ENCODE measurements around the gene CDH23. TPM values are rescaled to one million over a fixed set of nuclear protein-coding genes. Genes with fewer than 3 reads are reported as not detected.

The CDH23 gene
- total and polyA plus RNA-seq, 7 donors: 1.00 to 3.8 (median 1.9) TPM

GRCh38 chr10:71717551-71717951 is 320.8 kb downstream of the CDH23 start:
- H3K4me1 ChIP-seq: peaks cover 20% of the 10 kb centered on the region
- TF ChIP-seq CTCF (IDR thresholded peaks at IDR 0.05): no peak
- H3K9me3 ChIP-seq: no peaks in the 10 kb centered on the region
- H3K27me3 ChIP-seq (ENCODE audit: insufficient read depth in 3 of 3, low read length in 2 of 3): no peaks in the 10 kb centered on the region
- WGBS, 3 donors: 73 to 81% (median 74%) methylated on average over 2 of the region's 2 CpGs
- H3K4me3 ChIP-seq: no peak overlapping the region
- ATAC-seq (no peak), DNase-seq (no peak)
- no peak overlapping the region for H3K27ac ChIP-seq
- H3K36me3 ChIP-seq (ENCODE audit: insufficient read depth in 1 of 2, low read depth in 1 of 2): no peaks in the 10 kb centered on the region
- intact Hi-C loops (cut with DNase I): no loop called here

GRCh38 chr10:71718165-71718698 is 321.5 kb downstream of the CDH23 start:
- Histone ChIP-seq H3K9me3 (no peaks in the 10 kb centered on the region), H3K36me3 (ENCODE audit: insufficient read depth in 1 of 2, low read depth in 1 of 2) (no peaks in the 10 kb centered on the region), H3K4me3 (no peak overlapping the region), H3K4me1 (peaks cover 17% of the 10 kb centered on the region), H3K27ac (no peak overlapping the region), H3K27me3 (ENCODE audit: insufficient read depth in 3 of 3, low read length in 2 of 3) (no peaks in the 10 kb centered on the region)
- no peak for ATAC-seq
- WGBS, 3 donors: 78 to 86% (median 79%) methylated on average over 10 of the region's 10 CpGs
- no peak for DNase-seq
- no peak for TF ChIP-seq CTCF (IDR thresholded peaks at IDR 0.05)
- intact Hi-C loops (cut with DNase I): no loop called here

- ATAC-seq (peak in 2 of 4 donors; percentile 31 to 60), DNase-seq (peak in 1 of 2 donors; percentile 75)
- no peak for TF ChIP-seq CTCF (IDR thresholded peaks at IDR 0.05)
- Histone ChIP-seq H3K4me3 (no peak overlapping the region), H3K9me3 (no peaks in the 10 kb centered on the region), H3K27me3 (ENCODE audit: insufficient read depth in 3 of 3, low read length in 2 of 3) (no peaks in the 10 kb centered on the region), H3K36me3 (ENCODE audit: insufficient read depth in 1 of 2, low read depth in 1 of 2) (no peaks in the 10 kb centered on the region), H3K27ac (peak overlapping the region; percentile 23), H3K4me1 (peaks cover 11% of the 10 kb centered on the region)
- WGBS, 3 donors: 50 to 57% (median 56%) methylated on average over 7 of the region's 7 CpGs
- intact Hi-C loops (cut with DNase I): no loop called here
Measured at GRCh38 chr10:71719042-71719441, 322.3 kb downstream of the CDH23 start.

- Histone ChIP-seq H3K9me3 (no peaks in the 10 kb centered on the region), H3K4me1 (peaks cover 5% of the 10 kb centered on the region), H3K4me3 (no peak within 1 kb of the TSS), H3K27ac (peak within 1 kb of the TSS; percentile 23), H3K27me3 (ENCODE audit: insufficient read depth in 3 of 3, low read length in 2 of 3) (no peaks in the 10 kb centered on the region), H3K36me3 (ENCODE audit: insufficient read depth in 1 of 2, low read depth in 1 of 2) (no peaks in the 10 kb centered on the region)
- intact Hi-C loops (cut with DNase I): no loop called here
- DNase-seq: no peak
- WGBS, 3 donors: 83 to 94% (median 93%) methylated on average over 14 of the region's 14 CpGs
- peak in 1 of 4 donors; percentile 4 for ATAC-seq
- TF ChIP-seq CTCF (IDR thresholded peaks at IDR 0.05): no peak
Measured at GRCh38 chr10:71719464-71720201, 322.9 kb downstream of the CDH23 start, which contains the start of gene C10orf105. Gene C10orf105, minus strand, starts transcription at chr10:71719778. Its CDS starts 3,441 bp downstream, at chr10:71716337.

Data from psoas muscle (tissue), 8 donors.